ENCODE data around the gene TMEM88. TPM values are rescaled to one million over a fixed set of nuclear protein-coding genes. Genes with fewer than 3 reads are reported as not detected.

Gene TMEM88
- total and polyA plus RNA-seq, 2 of the 13 experiments (the other 11 are each of a cell fraction or from before 2014, with no cell fraction given) = 0.31 to 0.66 TPM

GRCh38 chr17:7835814-7836595 is 18.9 kb upstream of the TMEM88 start (continued):
- no peak for TF ChIP-seq HNF1A (IDR thresholded peaks at IDR 0.05; ENCODE audit: low read depth)
- TF ChIP-seq HNF1A (CRISPR knock-in tag; IDR thresholded peaks at IDR 0.05; ENCODE audit: borderline replicate concordance) = no peak
- no peak for TF ChIP-seq PBX3 (CRISPR knock-in tag; IDR thresholded peaks at IDR 0.05; ENCODE audit: borderline replicate concordance)
- no peak for TF ChIP-seq ZNF646 (CRISPR knock-in tag; IDR thresholded peaks at IDR 0.05)
- TF ChIP-seq NFYC (CRISPR knock-in tag; IDR thresholded peaks at IDR 0.05) = no peak
- no peak for TF ChIP-seq ZNF530 (CRISPR knock-in tag; IDR thresholded peaks at IDR 0.05; ENCODE audit: low read depth)
- peak; percentile 14; the same call in 1 of the 2 replicates for TF ChIP-seq GMEB1 (CRISPR knock-in tag; IDR thresholded peaks at IDR 0.05; ENCODE audit: borderline replicate concordance)
- TF ChIP-seq ZNF660 (CRISPR knock-in tag; IDR thresholded peaks at IDR 0.05; ENCODE audit: borderline replicate concordance, low read depth) = no peak
- TF ChIP-seq ZKSCAN1 (IDR thresholded peaks at IDR 0.05; ENCODE audit: low read length) = no peak
- no peak for TF ChIP-seq SRSF4 (IDR thresholded peaks at IDR 0.05; ENCODE audit: low read depth, low read length, poor library complexity, severe bottlenecking)

All from HepG2 (cell line).